SK-N-SH (cell line): Measurements from ENCODE around the gene TMEM69. TPM values are rescaled to one million over a fixed set of nuclear protein-coding genes. Genes with fewer than 3 reads are reported as not detected.

Experiments
- CTCF ChIA-PET: fragments of 300-600, 350-600 bp; formaldehyde crosslinking; extraction: SDS; loops from one replicate; lab custom pipeline; 2021; lab: Yijun Ruan, JAX
- POLR2A ChIA-PET: fragments of 350-600 bp; sonication (Branson Sonifier 250); formaldehyde crosslinking; extraction: SDS; loops from one replicate; lab custom pipeline; 2020; ENCODE audit warnings: antibody characterized with exemption, inconsistent platforms; lab: Yijun Ruan, JAX
- DNase-seq: peaks from one replicate; pipeline ENCODE4 v3.0.0; 2012
- H2AFZ ChIP-seq: fragments of 200-600 bp; sonication (generic); 2 replicates; pipeline ENCODE4 v1.8.1; 2016; ENCODE audit warnings: antibody characterized with exemption, mild to moderate bottlenecking, low read depth
- H3F3A ChIP-seq: fragments of 200-600 bp; sonication (generic); replicated peaks from 2 replicates; pipeline ENCODE3; 2016; ENCODE audit warnings: antibody characterized with exemption, mild to moderate bottlenecking; ENCODE audit not compliant: insufficient read depth
- H3K27ac ChIP-seq, 2 experiments: fragments of 200-500 bp in 1 of 2; fragments of 200-600 bp in 1 of 2; sonication (Bioruptor generic) in 1 of 2; sonication (generic), shearing (Covaris generic) in 1 of 2; 2 replicates each; pipeline versions ENCODE4 v1.5.1 to v1.6.1; 2014 to 2016; ENCODE audit warnings: low read depth in 2 of 2, inconsistent platforms in 1 of 2, low read length in 1 of 2, mild to moderate bottlenecking in 1 of 2, mixed read lengths in 1 of 2
- H3K27me3 ChIP-seq: fragments of 200-600 bp; sonication (generic), shearing (Covaris generic); 2 replicates; pipeline ENCODE4 v1.6.1; 2016; ENCODE audit warnings: mixed run types; ENCODE audit not compliant: insufficient read depth
- H3K36me3 ChIP-seq, 2 experiments: fragments of 200-500 bp in 1 of 2; fragments of 200-600 bp in 1 of 2; sonication (Bioruptor generic) in 1 of 2; sonication (generic) in 1 of 2; replicated peaks in 1 of 2; 2 replicates each; pipeline versions ENCODE3 to v1.5.1; 2014 to 2016; ENCODE audit warnings: low read length in 1 of 2, mild to moderate bottlenecking in 1 of 2; ENCODE audit not compliant: insufficient read depth in 2 of 2, control insufficient read depth in 1 of 2
- H3K4me1 ChIP-seq, 2 experiments: fragments of 200-500 bp in 1 of 2; fragments of 200-600 bp in 1 of 2; sonication (Bioruptor generic) in 1 of 2; sonication (generic), shearing (Covaris generic) in 1 of 2; 2 replicates each; pipeline versions ENCODE4 v1.5.1 to v1.6.1; 2014 to 2016; ENCODE audit warnings: low read depth in 1 of 2, low read length in 1 of 2, mixed run types in 1 of 2; ENCODE audit not compliant: insufficient read depth in 2 of 2, control insufficient read depth in 1 of 2
- H3K4me2 ChIP-seq: fragments of 200-600 bp; sonication (generic), shearing (Covaris generic); 2 replicates; pipeline ENCODE4 v1.6.1; 2017; ENCODE audit warnings: mixed run types
- H3K4me3 ChIP-seq, 2 experiments: fragments of 200-500 bp in 1 of 2; fragments of 200-600 bp in 1 of 2; sonication (Bioruptor generic) in 1 of 2; sonication (generic), shearing (Covaris generic) in 1 of 2; 2 replicates each; pipeline versions ENCODE4 v1.5.1 to v1.8.1; 2014 to 2016; ENCODE audit warnings: low read depth in 2 of 2, inconsistent platforms in 1 of 2, low read length in 1 of 2, mild to moderate bottlenecking in 1 of 2, mixed read lengths in 1 of 2, moderate library complexity in 1 of 2
- H3K79me2 ChIP-seq: fragments of 200-600 bp; sonication (generic); 2 replicates; pipeline ENCODE4 v1.8.1; 2017; ENCODE audit warnings: mild to moderate bottlenecking; ENCODE audit not compliant: insufficient read depth
- H3K9ac ChIP-seq: fragments of 200-600 bp; sonication (generic); 2 replicates; pipeline ENCODE4 v1.6.1; 2017; ENCODE audit warnings: mixed run types
- H3K9me2 ChIP-seq: fragments of 200-600 bp; sonication (generic); 2 replicates; pipeline ENCODE4 v1.6.1; 2017; ENCODE audit warnings: mixed run types
- H3K9me3 ChIP-seq: fragments of 200-600 bp; sonication (generic); 2 replicates; pipeline ENCODE4 v1.6.1; 2017; ENCODE audit warnings: mixed run types, mild to moderate bottlenecking, moderate library complexity
- H4K20me1 ChIP-seq: fragments of 200-600 bp; sonication (generic); 2 replicates; pipeline ENCODE4 v1.6.1; 2017; ENCODE audit warnings: mild to moderate bottlenecking, mixed run types; ENCODE audit not compliant: insufficient read depth
- CHD2 ChIP-seq: fragments of 150-350 bp; IDR thresholded peaks from 2 replicates; pipeline ENCODE4 v1.6.1; 2018; ENCODE audit warnings: low read length; ENCODE audit not compliant: partially characterized antibody
- CTCF ChIP-seq: fragments of 200-600 bp; sonication (generic); IDR thresholded peaks from 2 replicates; pipeline ENCODE4 v1.6.1; 2017; ENCODE audit warnings: antibody characterized with exemption, mild to moderate bottlenecking, moderate library complexity
- ELF1 ChIP-seq: IDR thresholded peaks from 2 replicates; pipeline ENCODE4 v1.4.0; 2012
- FOSL2 ChIP-seq: IDR thresholded peaks from 2 replicates; pipeline ENCODE4 v1.4.0; 2012; ENCODE audit warnings: low read depth, mild to moderate bottlenecking, moderate library complexity, borderline replicate concordance
- FOXJ3 ChIP-seq: sonication (generic); formaldehyde crosslinking; IDR thresholded peaks from 2 replicates; pipeline ENCODE4 v1.5.1; 2020; ENCODE audit warnings: mild to moderate bottlenecking, missing genetic modification reagents
- FOXM1 ChIP-seq: IDR thresholded peaks from 2 replicates; pipeline ENCODE4 v1.4.0; 2012; ENCODE audit warnings: low read depth, mild to moderate bottlenecking
- GABPA ChIP-seq: IDR thresholded peaks from 2 replicates; pipeline ENCODE4 v1.4.0; 2012; ENCODE audit warnings: low read depth, mild to moderate bottlenecking
- GATA2 ChIP-seq: sonication (generic); formaldehyde crosslinking; IDR thresholded peaks from 2 replicates; pipeline ENCODE4 v1.5.0; 2020; ENCODE audit warnings: mild to moderate bottlenecking, missing genetic modification reagents
- IRF3 ChIP-seq: fragments of 150-350 bp; IDR thresholded peaks from 2 replicates; pipeline ENCODE4 v1.6.1; 2016; ENCODE audit warnings: mild to moderate bottlenecking, low read depth, low read length
- MEF2A ChIP-seq: IDR thresholded peaks from 2 replicates; pipeline ENCODE4 v1.4.0; 2012; ENCODE audit warnings: low read depth, borderline replicate concordance
- NFIC ChIP-seq: IDR thresholded peaks from 2 replicates; pipeline ENCODE4 v1.4.0; 2012; ENCODE audit warnings: borderline replicate concordance
- PBX3 ChIP-seq: IDR thresholded peaks from 2 replicates; pipeline ENCODE4; 2012
- RAD21 ChIP-seq: IDR thresholded peaks from 2 replicates; pipeline ENCODE4 v1.6.1; 2012; ENCODE audit warnings: mild to moderate bottlenecking, low read length
- REST ChIP-seq: IDR thresholded peaks from 2 replicates; pipeline ENCODE4 v1.6.1; 2012; ENCODE audit warnings: mild to moderate bottlenecking, low read depth, low read length, moderate library complexity
- RFX5 ChIP-seq: IDR thresholded peaks from 2 replicates; pipeline ENCODE4 v1.6.1; 2012; ENCODE audit warnings: mild to moderate bottlenecking, improper control_type of control experiment, low read length
- RXRA ChIP-seq: IDR thresholded peaks from 2 replicates; pipeline ENCODE4 v1.4.0; 2012; ENCODE audit warnings: low read depth, mild to moderate bottlenecking, borderline replicate concordance
- TAF1 ChIP-seq: IDR thresholded peaks from 2 replicates; pipeline ENCODE4 v1.6.1; 2012; ENCODE audit warnings: low read depth, mild to moderate bottlenecking, low read length, moderate library complexity, borderline replicate concordance
- USF2 ChIP-seq: fragments of 150-350 bp; IDR thresholded peaks from 2 replicates; pipeline ENCODE4 v1.6.1; 2017; ENCODE audit warnings: antibody characterized with exemption, low read length, low read depth, borderline replicate concordance
- ZBTB33 ChIP-seq: IDR thresholded peaks from 2 replicates; pipeline ENCODE4 v1.4.0; 2012; ENCODE audit warnings: low read depth, borderline replicate concordance
- WGBS: methylation state at CpG from one replicate; pipeline ENCODE4 v1.1.6; 2017; ENCODE audit warnings: low lambda C conversion rate; 5-methylcytosine and 5-hydroxymethylcytosine counted together
- polyA plus RNA-seq, 3 experiments: library from polyadenylated mRNA; depleted of rRNA; stranded (reverse); fragments of >200 nt; gene quantifications; 2 replicates each; pipeline ENCODE4 v1.2.3, GENCODE V29; 2012

TMEM69 gene
- polyA plus RNA-seq, 1 of the 3 experiments (the other 2 are of a cell fraction), result 46.1 TPM

- TF ChIP-seq IRF3 (no peak), FOSL2 (no peak), CHD2 (no peak), RFX5 (no peak), ELF1 (no peak)
Observed at GRCh38 chr1:45659222-45659621, 28.8 kb upstream of the TMEM69 start (continued).

GRCh38 chr1:45660336-45660735 lies 27.6 kb upstream of the TMEM69 start:
- peaks cover 25 to 59% of the 10 kb centered on the region in 2 experiments for H3K36me3 ChIP-seq
- no peak for TF ChIP-seq USF2
- no peak for TF ChIP-seq PBX3
- no peak for TF ChIP-seq RXRA
- no peak for TF ChIP-seq GATA2 (CRISPR knock-in tag)
- no peak for TF ChIP-seq FOXJ3 (CRISPR knock-in tag)
- TF ChIP-seq CHD2, result no peak
- no peak for TF ChIP-seq CTCF
- no peak for TF ChIP-seq FOXM1
- TF ChIP-seq GABPA, result no peak
- no peak for TF ChIP-seq TAF1
- no peak for TF ChIP-seq MEF2A
- no peak for TF ChIP-seq IRF3
- TF ChIP-seq NFIC, result no peak
- no peak for TF ChIP-seq RAD21
- TF ChIP-seq ZBTB33, result no peak
- TF ChIP-seq REST, result no peak
- TF ChIP-seq, all 33 proteins: peak for 0
- H3K9me3 ChIP-seq, result no peaks in the 10 kb centered on the region
- H3K27ac ChIP-seq, result no peak overlapping the region
- no peak overlapping the region for H3K4me2 ChIP-seq
- 96% methylated on average over 2 of the region's 2 CpGs for WGBS
- H3K9ac ChIP-seq, result no peak overlapping the region
- H3K27me3 ChIP-seq, result no peaks in the 10 kb centered on the region
- H3K4me3 ChIP-seq, result no peak overlapping the region
- peaks cover 5% of the 10 kb centered on the region for H3F3A ChIP-seq
- ChIA-PET CTCF (no interaction called here), POLR2A (no interaction called here)
- peaks cover 78% of the 10 kb centered on the region for H3K79me2 ChIP-seq
- no peak overlapping the region for H2AFZ ChIP-seq
- H4K20me1 ChIP-seq, result peaks cover 52% of the 10 kb centered on the region
- no peaks in the 10 kb centered on the region for H3K9me2 ChIP-seq
- no peak for DNase-seq
- no peaks in the 10 kb centered on the region for H3K4me1 ChIP-seq
